Measurements from ENCODE around the gene PRKCD. TPM values are rescaled to one million over a fixed set of nuclear protein-coding genes. Genes with fewer than 3 reads are reported as not detected.

Gene PRKCD
- total and polyA plus RNA-seq, 2 of the 4 experiments (the other 2 are of a cell fraction): 4.3 to 19.0 TPM

- Histone ChIP-seq H3K9me3 (ENCODE audit: control insufficient read depth, insufficient read depth, low read length) (no peaks in the 10 kb centered on the region), H3K23ac (ENCODE audit: low read depth, low read length) (no peak overlapping the region), H3K18ac (ENCODE audit: low read depth, low read length) (no peak overlapping the region), H3K14ac (replicated peaks; ENCODE audit: low read depth, low read length) (no peak overlapping the region), H2BK15ac (ENCODE audit: low read depth, low read length) (no peak overlapping the region), H3K27ac (ENCODE audit: insufficient read depth, low read length) (no peak overlapping the region), H2AK9ac (replicated peaks; ENCODE audit: low read depth, low read length, poor library complexity) (peak overlapping the region; percentile 50), H4K20me1 (ENCODE audit: insufficient read depth, low read length) (peaks cover 14% of the 10 kb centered on the region), H3K56ac (ENCODE audit: extremely low read depth, insufficient read depth, low read length) (no peak overlapping the region), H4K8ac (ENCODE audit: low read depth in 2 of 2, low read length in 2 of 2) (no peak overlapping the region), H3K9me1 (ENCODE audit: insufficient read depth, low read length) (0 out of 2 replicates have a peak, but pooled peaks cover 4% of the 10 kb centered on the region), H3K4me2 (ENCODE audit: low read depth, low read length) (no peak overlapping the region), H3K79me1 (ENCODE audit: low read depth in 1 of 2, low read length in 2 of 2) (peaks cover 3 to 15% of the 10 kb centered on the region in 2 experiments; a peak in 3 of 4 replicates), H3K4me3 (ENCODE audit: insufficient read depth, low read depth, low read length) (no peak overlapping the region), H4K5ac (ENCODE audit: low read depth, low read length) (no peak overlapping the region), H3K9ac (ENCODE audit: low read depth, low read length) (no peak overlapping the region), H3K27me3 (ENCODE audit: control insufficient read depth, insufficient read depth, low read length) (no peaks in the 10 kb centered on the region), H3K36me3 (ENCODE audit: control insufficient read depth, insufficient read depth, low read length) (peaks cover 71% of the 10 kb centered on the region), H4K91ac (ENCODE audit: insufficient read depth, low read depth, low read length) (no peak overlapping the region), H2BK120ac (ENCODE audit: low read depth, low read length) (no peak overlapping the region), H2BK5ac (ENCODE audit: low read depth, low read length, poor library complexity, severe bottlenecking) (no peak overlapping the region), H2AK5ac (ENCODE audit: low read depth, low read length) (no peak overlapping the region), H2BK20ac (ENCODE audit: low read depth, low read length) (no peak overlapping the region), H2AFZ (replicated peaks; ENCODE audit: low read length, poor library complexity) (peak overlapping the region; percentile 41), H3K4ac (ENCODE audit: low read depth, low read length) (no peak overlapping the region), H3K4me1 (ENCODE audit: control insufficient read depth, insufficient read depth, low read length) (no peaks in the 10 kb centered on the region)
- 79% methylated on average over 4 of the region's 5 CpGs; no CpG with 5 or more reads in 1 of the 2 experiments for WGBS, 2 experiments (ENCODE audit: extremely low coverage in 2 of 2, insufficient read length in 1 of 2)
- no peak for DNase-seq
- intact Hi-C loops (cut with micrococcal nuclease) (loop anchor here (5.0 kb wide), 1 partner anchor 73 kb away; no protein-coding TSS in a partner anchor), dilution Hi-C loops (cut with HindIII; ENCODE audit: low sequenced_read_pairs, unreplicated experiment) (no loop called here), in situ Hi-C loops (cut with MboI; ENCODE audit: low sequenced_read_pairs) (loop anchor here (25.0 kb wide), 1 partner anchor 488 kb away; no protein-coding TSS in a partner anchor)
- no TSS peak for BruUV-seq (replicated peaks)
- no peak for ATAC-seq (ENCODE audit: low read depth)
- ChIA-PET CTCF (interaction anchor here (0.6 kb wide), 1 partner anchor 80 kb away, joined by 4 read pairs; no protein-coding TSS in a partner anchor), POLR2A (ENCODE audit: unreplicated experiment) (no interaction called here)
- TF ChIP-seq MAFK (IDR thresholded peaks at IDR 0.05; ENCODE audit: low read depth, low read length): no peak
- no peak for TF ChIP-seq RAD21 (IDR thresholded peaks at IDR 0.05; ENCODE audit: low read length)
- TF ChIP-seq POLR2A (IDR thresholded peaks at IDR 0.05; ENCODE audit: low read depth, low read length): no peak
- no peak for TF ChIP-seq BHLHE40 (IDR thresholded peaks at IDR 0.05; ENCODE audit: low read depth, low read length)
- no peak for TF ChIP-seq RFX5 (IDR thresholded peaks at IDR 0.05; ENCODE audit: low read depth, low read length)
- no peak for TF ChIP-seq RCOR1 (IDR thresholded peaks at IDR 0.05; ENCODE audit: insufficient replicate concordance, low read length)
- no peak for TF ChIP-seq ELK1 (IDR thresholded peaks at IDR 0.05; ENCODE audit: borderline replicate concordance, low read depth, low read length)
- TF ChIP-seq CEBPB (IDR thresholded peaks at IDR 0.05; ENCODE audit: low read depth, low read length): no peak
- no peak for TF ChIP-seq MAZ (IDR thresholded peaks at IDR 0.05; ENCODE audit: borderline replicate concordance, low read depth, low read length)
These were observed 63.5 kb downstream of the PRKCD start for GRCh38 chr3:53224536-53224935.

All from IMR-90 (cell line).